ENCODE results near the gene MCEMP1. TPM values are rescaled to one million over a fixed set of nuclear protein-coding genes. Genes with fewer than 3 reads are reported as not detected.

MCEMP1 gene
- total RNA-seq, 1 experiment from 2014 or later, result not detected

- DNase-seq (ENCODE audit: low read depth, low spot score), result no peak
- intact Hi-C loops (cut with micrococcal nuclease; ENCODE audit: unreplicated experiment), result no loop called here
- no peaks in the 10 kb centered on the region for H3K27me3 ChIP-seq (ENCODE audit: control insufficient read depth, insufficient read depth, low read length)
- ChIA-PET POLR2A (no interaction called here), CTCF (no interaction called here)
- no peak overlapping the region for H3K4me3 ChIP-seq (ENCODE audit: low read depth in 2 of 2, low read length in 2 of 2)
- in situ Hi-C loops (cut with HindIII; ENCODE audit: low pct_unique_long_range_greater_than_20kb, low sequenced_read_pairs), result no loop called here
- no peak for ATAC-seq
- BruUV-seq (replicated peaks), result no TSS peak
- no peak overlapping the region for H3K27ac ChIP-seq (ENCODE audit: low read length)
- H3K4me1 ChIP-seq (ENCODE audit: control insufficient read depth, insufficient read depth, low read length), result no peaks in the 10 kb centered on the region
- no peaks in the 10 kb centered on the region for H3K9me3 ChIP-seq (ENCODE audit: control insufficient read depth, insufficient read depth, low read depth, low read length)
- H3K36me3 ChIP-seq (ENCODE audit: control insufficient read depth, insufficient read depth, low read length), result no peaks in the 10 kb centered on the region
- no peak for TF ChIP-seq TCF7L2 (IDR thresholded peaks at IDR 0.05; ENCODE audit: low read depth, low read length)
- TF ChIP-seq POLR2AphosphoS5 (IDR thresholded peaks at IDR 0.05; ENCODE audit: low read depth, low read length), result no peak
- TF ChIP-seq REST (IDR thresholded peaks at IDR 0.05; ENCODE audit: insufficient read depth in 1 of 2, low read depth in 2 of 2, low read length in 1 of 2), result no peak
- TF ChIP-seq CTCF (IDR thresholded peaks at IDR 0.05), result no peak
- TF ChIP-seq SIN3A (IDR thresholded peaks at IDR 0.05; ENCODE audit: borderline replicate concordance, insufficient read depth, low read depth, low read length), result no peak
Observed at GRCh38 chr19:7655581-7655980, 21.3 kb upstream of the MCEMP1 start.

- Histone ChIP-seq H3K4me3 (ENCODE audit: low read depth in 2 of 2, low read length in 2 of 2) (no peak overlapping the region), H3K27ac (ENCODE audit: low read length) (no peak overlapping the region), H3K27me3 (ENCODE audit: control insufficient read depth, insufficient read depth, low read length) (no peaks in the 10 kb centered on the region), H3K9me3 (ENCODE audit: control insufficient read depth, insufficient read depth, low read depth, low read length) (no peaks in the 10 kb centered on the region), H3K36me3 (ENCODE audit: control insufficient read depth, insufficient read depth, low read length) (no peaks in the 10 kb centered on the region), H3K4me1 (ENCODE audit: control insufficient read depth, insufficient read depth, low read length) (no peaks in the 10 kb centered on the region)
- POLR2A ChIA-PET, result no interaction called here
- in situ Hi-C loops (cut with HindIII; ENCODE audit: low pct_unique_long_range_greater_than_20kb, low sequenced_read_pairs), result no loop called here
- TF ChIP-seq POLR2AphosphoS5 (IDR thresholded peaks at IDR 0.05; ENCODE audit: low read depth, low read length) (no peak), TCF7L2 (IDR thresholded peaks at IDR 0.05; ENCODE audit: low read depth, low read length) (no peak), REST (IDR thresholded peaks at IDR 0.05; ENCODE audit: insufficient read depth in 1 of 2, low read depth in 2 of 2, low read length in 1 of 2) (no peak), SIN3A (IDR thresholded peaks at IDR 0.05; ENCODE audit: borderline replicate concordance, insufficient read depth, low read depth, low read length) (no peak), CTCF (IDR thresholded peaks at IDR 0.05) (no peak)
- ATAC-seq (no peak), DNase-seq (ENCODE audit: low read depth, low spot score) (no peak)
- CTCF ChIA-PET, result no interaction called here
- intact Hi-C loops (cut with micrococcal nuclease; ENCODE audit: unreplicated experiment), result no loop called here
- no TSS peak for BruUV-seq (replicated peaks)
Observed at GRCh38 chr19:7657131-7657751, 19.6 kb upstream of the MCEMP1 start.
